Measurements from ENCODE around the gene USP27X.
A peak's percentile ranks its signal among the peaks of the same experiment; 100 is the strongest.

USP27X gene

DNA sequence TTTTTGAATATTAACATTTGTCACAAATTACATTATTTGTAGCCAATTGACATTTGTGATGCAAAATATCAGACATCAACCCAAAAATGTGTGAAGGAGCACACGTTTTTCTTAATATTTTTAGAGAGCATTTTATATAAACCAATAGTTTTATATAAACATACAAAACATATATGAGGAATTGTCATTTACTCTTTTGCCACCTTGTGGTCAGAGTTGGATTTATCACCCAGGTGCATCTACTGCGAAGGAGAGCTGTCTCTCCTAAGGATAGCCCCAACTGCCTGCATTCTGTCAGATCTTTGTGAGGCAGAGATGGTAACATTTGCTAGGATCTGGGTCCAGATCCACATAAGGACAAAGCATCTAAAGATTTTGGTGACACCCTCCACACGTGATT is 2.5 kb upstream of the USP27X start:
- ATAC-seq (no peak), DNase-seq (no peak)
- Mint-ChIP-seq H3K9me3 (no peaks in the 10 kb centered on the region), H3K4me1 (peaks cover 24% of the 10 kb centered on the region), H3K27me3 (no peaks in the 10 kb centered on the region), H3K4me3 (no peak overlapping the region), H3K27ac (no peak overlapping the region)

- H3K27ac Mint-ChIP-seq, result peak overlapping the region in 1 of 2 donors; percentile 54
- H3K4me1 Mint-ChIP-seq, result peaks cover 29% of the 10 kb centered on the region
- no peaks in the 10 kb centered on the region for H3K9me3 Mint-ChIP-seq
- ATAC-seq (no peak), DNase-seq (no peak)
- H3K4me3 Mint-ChIP-seq, result no peak overlapping the region
- H3K27me3 Mint-ChIP-seq, result no peaks in the 10 kb centered on the region
Measured at GRCh38 chrX:49877397-49878101, 1.7 kb upstream of the USP27X start.

GRCh38 chrX:49878128-49878833 is 1.0 kb upstream of the USP27X start:
- Mint-ChIP-seq H3K4me3 (peak overlapping the region; percentile 79 to 80), H3K9me3 (no peaks in the 10 kb centered on the region), H3K4me1 (peaks cover 29% of the 10 kb centered on the region), H3K27me3 (no peaks in the 10 kb centered on the region), H3K27ac (no peak overlapping the region)
- ATAC-seq, result no peak
- DNase-seq, result no peak

- DNase-seq (no peak), ATAC-seq (peak; percentile 45)
- Mint-ChIP-seq H3K4me1 (peaks cover 35% of the 10 kb centered on the region), H3K27me3 (no peaks in the 10 kb centered on the region), H3K4me3 (peak overlapping the region; percentile 79 to 80), H3K9me3 (no peaks in the 10 kb centered on the region), H3K27ac (peak overlapping the region in 1 of 2 donors; percentile 48)
Measured at GRCh38 chrX:49879656-49880277, 483 bp downstream of the USP27X start.

- peak overlapping the region in 1 of 2 donors; percentile 71 for H3K4me3 Mint-ChIP-seq
- no peaks in the 10 kb centered on the region for H3K9me3 Mint-ChIP-seq
- no peak overlapping the region for H3K27ac Mint-ChIP-seq
- no peak for ATAC-seq
- H3K4me1 Mint-ChIP-seq, result peaks cover 35% of the 10 kb centered on the region
- no peak for DNase-seq
- H3K27me3 Mint-ChIP-seq, result no peaks in the 10 kb centered on the region
Measured at GRCh38 chrX:49880668-49881067, 1.4 kb downstream of the USP27X start.

DNA sequence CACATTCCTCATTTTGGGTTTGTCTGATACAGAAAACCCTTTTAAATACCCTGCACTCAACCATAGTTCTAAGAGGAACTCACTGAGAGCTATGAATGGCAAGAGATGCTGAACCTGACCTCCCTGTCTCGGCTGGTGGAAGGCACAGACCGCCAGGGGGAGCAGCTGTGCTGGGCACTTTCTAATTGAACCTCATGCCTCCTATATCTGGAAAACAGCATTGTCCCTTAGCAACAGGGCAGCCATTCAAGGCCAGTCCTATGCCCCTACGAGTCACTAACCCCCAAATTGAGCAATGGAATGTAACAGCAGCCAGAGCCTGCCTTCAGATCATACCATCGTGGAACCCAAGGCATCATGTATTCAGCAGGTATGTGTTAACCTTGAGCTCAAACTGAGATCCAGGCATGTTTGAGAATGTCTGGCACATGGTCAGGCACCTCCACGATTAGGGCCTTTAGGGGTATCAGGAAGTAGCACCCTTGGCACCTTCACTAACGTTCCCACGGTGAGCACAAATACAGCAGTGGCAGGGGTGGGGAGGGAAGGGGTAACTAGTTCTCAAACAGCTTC is 5.1 kb downstream of the USP27X start:
- ATAC-seq (peak; percentile 62), DNase-seq (peak; percentile 40 to 58)
- Mint-ChIP-seq H3K4me3 (no peak overlapping the region), H3K9me3 (no peaks in the 10 kb centered on the region), H3K27ac (no peak overlapping the region), H3K27me3 (no peaks in the 10 kb centered on the region), H3K4me1 (peaks cover 17% of the 10 kb centered on the region)

GRCh38 chrX:49892542-49892941 is 13.3 kb downstream of the USP27X start:
- no peak for DNase-seq
- Mint-ChIP-seq H3K9me3 (peaks cover 10% of the 10 kb centered on the region in 2 donors), H3K4me1 (no peaks in the 10 kb centered on the region), H3K27me3 (peaks cover 10% of the 10 kb centered on the region), H3K4me3 (no peak overlapping the region), H3K27ac (no peak overlapping the region)
- ATAC-seq, result no peak

GRCh38 chrX:49896951-49897350 is 17.7 kb downstream of the USP27X start:
- Mint-ChIP-seq H3K27ac (no peak overlapping the region), H3K27me3 (peaks cover 10% of the 10 kb centered on the region), H3K4me1 (no peaks in the 10 kb centered on the region), H3K9me3 (peaks cover 10 to 12% of the 10 kb centered on the region in 2 donors), H3K4me3 (no peak overlapping the region)
- DNase-seq (no peak), ATAC-seq (no peak)

DNA sequence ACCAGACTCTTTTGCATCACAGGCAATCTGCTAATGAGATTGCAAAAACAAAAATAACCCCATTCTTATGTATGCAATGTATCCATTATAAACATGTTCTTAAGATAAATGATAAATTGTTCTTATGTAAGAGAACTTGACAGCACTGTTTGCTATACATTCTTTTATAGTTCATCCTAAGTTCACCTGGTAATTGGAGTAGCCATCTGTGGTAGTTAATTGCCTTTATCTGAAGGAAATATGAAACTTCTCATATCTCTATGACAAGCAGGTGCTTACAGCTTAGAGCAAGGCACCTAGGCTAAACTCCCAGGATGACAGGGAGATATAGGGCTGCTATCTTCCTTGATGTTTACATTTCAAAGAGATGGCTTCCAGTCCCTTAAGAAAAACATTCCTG is 21.8 kb downstream of the USP27X start:
- peaks cover 10% of the 10 kb centered on the region for H3K27me3 Mint-ChIP-seq
- no peak for DNase-seq
- ATAC-seq, result no peak

DNA sequence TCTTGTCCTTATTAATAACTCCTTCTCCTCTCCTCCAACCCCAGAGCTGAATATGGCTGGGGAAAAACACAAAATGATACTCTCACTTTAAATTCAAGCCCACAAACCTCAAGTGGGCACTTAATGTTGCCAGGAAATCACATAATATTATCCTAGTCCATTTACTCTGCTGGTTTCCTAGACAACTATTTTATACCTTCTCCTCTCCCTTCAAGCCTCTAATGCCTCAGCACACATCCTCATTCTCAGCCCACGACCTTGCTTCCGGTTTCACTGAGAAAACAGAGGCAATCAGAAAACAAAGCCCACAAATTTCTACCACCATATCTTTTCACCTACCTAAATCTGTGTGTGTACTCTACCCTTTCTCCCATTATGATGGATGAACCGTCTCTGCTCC is 31.1 kb downstream of the USP27X start:
- DNase-seq (peak in 1 of 2 donors; percentile 12), ATAC-seq (peak; percentile 81)
- peaks cover 17% of the 10 kb centered on the region for H3K4me1 Mint-ChIP-seq
- no peaks in the 10 kb centered on the region for H3K9me3 Mint-ChIP-seq
- peak overlapping the region; percentile 47 to 49 for H3K4me3 Mint-ChIP-seq
- H3K27me3 Mint-ChIP-seq, result no peaks in the 10 kb centered on the region
- H3K27ac Mint-ChIP-seq, result peak overlapping the region in 1 of 2 donors; percentile 92

More for the DNA sequence above, 21.8 kb downstream of the USP27X start:
- H3K4me3 Mint-ChIP-seq, result no peak overlapping the region
- H3K9me3 Mint-ChIP-seq, result peaks cover 10 to 12% of the 10 kb centered on the region in 2 donors
- no peak overlapping the region for H3K27ac Mint-ChIP-seq
- H3K4me1 Mint-ChIP-seq, result no peaks in the 10 kb centered on the region

DNA sequence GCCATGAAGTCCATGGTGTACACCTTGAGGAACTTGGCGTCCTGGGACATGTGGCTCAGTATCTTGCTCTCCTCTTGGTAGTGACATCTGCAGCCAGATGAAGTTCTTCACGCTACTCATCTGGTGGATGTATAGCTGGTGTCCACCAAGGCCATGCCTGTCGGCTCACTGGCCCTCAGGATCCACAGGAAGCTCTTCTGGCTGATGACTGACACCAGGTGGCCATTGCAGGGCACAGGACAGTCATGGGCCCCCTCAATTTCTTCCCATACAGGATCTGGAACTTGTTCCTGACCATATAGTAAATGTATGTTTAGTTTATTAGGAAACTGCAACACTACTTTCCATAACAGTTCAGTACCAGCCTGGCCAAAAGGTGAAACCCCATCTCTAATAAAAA is 32.8 kb downstream of the USP27X start:
- no peak for ATAC-seq
- Mint-ChIP-seq H3K4me1 (peaks cover 17% of the 10 kb centered on the region), H3K27me3 (no peaks in the 10 kb centered on the region), H3K27ac (no peak overlapping the region), H3K4me3 (no peak overlapping the region), H3K9me3 (no peaks in the 10 kb centered on the region)
- DNase-seq, result no peak

GRCh38 chrX:49912861-49913260 is 33.6 kb downstream of the USP27X start:
- peaks cover 17% of the 10 kb centered on the region for H3K4me1 Mint-ChIP-seq
- DNase-seq (no peak), ATAC-seq (no peak)

DNA sequence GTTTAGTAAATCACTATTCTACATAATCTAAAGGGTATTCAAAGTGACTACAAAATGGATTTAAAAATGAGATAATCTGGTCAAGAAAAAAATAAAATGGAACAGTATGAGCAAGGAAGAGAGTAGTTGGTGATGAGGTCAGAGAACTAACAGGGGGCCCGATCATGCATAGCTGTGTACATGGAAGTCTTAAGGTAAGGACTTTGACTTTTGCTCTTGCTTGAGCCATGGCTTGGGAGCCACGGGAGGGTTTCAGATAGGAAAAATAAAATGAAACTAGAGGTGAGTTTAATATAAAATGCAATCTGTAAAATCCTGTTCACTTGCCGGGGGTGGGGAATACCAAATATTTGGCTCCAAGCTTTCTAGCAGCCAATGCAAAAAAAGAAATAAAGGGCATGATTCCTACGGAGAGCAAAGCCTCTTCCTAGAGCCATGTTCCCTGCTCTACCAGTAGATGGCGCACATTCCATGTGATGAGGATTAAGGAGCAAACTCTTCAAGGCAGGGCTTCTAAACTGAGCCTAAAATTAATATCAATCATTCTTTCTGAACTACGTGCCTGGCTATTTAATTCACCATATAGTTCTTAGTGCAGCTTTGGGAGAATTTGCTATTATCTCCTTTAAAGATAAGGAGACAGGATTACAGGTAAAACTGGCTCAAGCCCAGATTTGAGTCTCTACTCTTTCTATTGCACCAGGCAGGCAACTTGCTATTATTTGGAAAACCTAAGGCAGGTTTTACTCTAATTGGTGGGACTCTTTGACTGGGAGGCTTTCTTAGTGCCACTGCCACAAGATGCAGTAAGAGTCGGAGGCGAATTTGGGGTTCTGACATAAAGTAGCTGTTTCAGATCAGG is 36.3 kb downstream of the USP27X start:
- DNase-seq (peak; percentile 12 to 20), ATAC-seq (peak; percentile 61)
- H3K9me3 Mint-ChIP-seq, result no peaks in the 10 kb centered on the region
- no peak overlapping the region for H3K4me3 Mint-ChIP-seq
- H3K27me3 Mint-ChIP-seq, result no peaks in the 10 kb centered on the region
- H3K27ac Mint-ChIP-seq, result no peak overlapping the region
- peaks cover 4% of the 10 kb centered on the region for H3K4me1 Mint-ChIP-seq

More at GRCh38 chrX:49912861-49913260, 33.6 kb downstream of the USP27X start:
- H3K4me3 Mint-ChIP-seq, result no peak overlapping the region
- no peak overlapping the region for H3K27ac Mint-ChIP-seq
- H3K27me3 Mint-ChIP-seq, result no peaks in the 10 kb centered on the region
- no peaks in the 10 kb centered on the region for H3K9me3 Mint-ChIP-seq

GRCh38 chrX:49919617-49920016 is 40.3 kb downstream of the USP27X start:
- DNase-seq (peak; percentile 17), ATAC-seq (no peak)
- Mint-ChIP-seq H3K4me3 (no peak overlapping the region), H3K27me3 (no peaks in the 10 kb centered on the region), H3K27ac (no peak overlapping the region), H3K9me3 (no peaks in the 10 kb centered on the region), H3K4me1 (peaks cover 3% of the 10 kb centered on the region)

DNA sequence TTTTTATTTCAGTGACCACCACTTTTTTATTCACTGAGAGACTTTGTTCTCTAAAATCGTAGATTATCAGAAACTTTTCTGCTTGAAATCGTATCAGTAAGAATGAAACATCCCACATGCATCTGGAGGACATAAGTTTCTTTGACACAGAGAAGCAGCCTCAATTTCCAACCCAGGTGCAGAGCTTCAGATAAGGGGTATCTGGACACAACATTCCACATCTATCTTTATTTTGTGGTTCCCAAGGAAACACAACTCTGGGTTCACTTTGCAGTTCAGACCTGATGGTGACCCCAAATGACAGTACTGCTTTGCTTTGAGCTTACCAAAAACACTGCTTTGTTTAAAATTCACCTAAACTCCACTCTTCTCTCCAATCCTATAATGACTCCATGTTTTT is 41.8 kb downstream of the USP27X start:
- Mint-ChIP-seq H3K27ac (no peak overlapping the region), H3K27me3 (no peaks in the 10 kb centered on the region)

More for the DNA sequence above, 41.8 kb downstream of the USP27X start:
- no peak overlapping the region for H3K4me3 Mint-ChIP-seq
- peaks cover 6% of the 10 kb centered on the region for H3K4me1 Mint-ChIP-seq
- no peak for ATAC-seq
- no peaks in the 10 kb centered on the region for H3K9me3 Mint-ChIP-seq
- no peak for DNase-seq
